ENCODE measurements around the gene OR11H7. TPM values are rescaled to one million over a fixed set of nuclear protein-coding genes. Genes with fewer than 3 reads are reported as not detected.
"Not testable (repeated sequence)": the region's sequence is repeated elsewhere in the genome, so short reads cannot be mapped to it uniquely, and the experiment has no call there.

Gene OR11H7
- total RNA-seq, 2 donors from 2014 or later: not detected

- Histone ChIP-seq H3K4me3 (no peak overlapping the region), H3K9me3 (no peaks in the 10 kb centered on the region), H3K36me3 (replicated peaks in 1 of 2; ENCODE audit: insufficient read depth in 1 of 2, low read depth in 2 of 2) (no peaks in the 10 kb centered on the region), H3K4me1 (no peaks in the 10 kb centered on the region), H3K27me3 (no peaks in the 10 kb centered on the region), H3K27ac (no peak overlapping the region)
- ATAC-seq (no peak), DNase-seq (no peak)
- TF ChIP-seq CTCF (IDR thresholded peaks at IDR 0.05) (no peak), POLR2A (IDR thresholded peaks at IDR 0.05) (no peak)
- WGBS, 2 donors: 70 to 78% methylated on average over 2 of the region's 2 CpGs
- intact Hi-C loops (cut with DNase I): no loop called here
Observed at GRCh38 chr14:20215196-20215595, 13.6 kb upstream of the OR11H7 start.

- 16 to 30% methylated on average over 4 of the region's 4 CpGs for WGBS, 2 donors
- H3K9me3 ChIP-seq: no peaks in the 10 kb centered on the region
- no peaks in the 10 kb centered on the region for H3K36me3 ChIP-seq (replicated peaks in 1 of 2; ENCODE audit: insufficient read depth in 1 of 2, low read depth in 2 of 2)
- intact Hi-C loops (cut with DNase I): no loop called here
- ATAC-seq (no peak), DNase-seq (peak in 2 of 4 donors; percentile 7 to 15)
- TF ChIP-seq CTCF (IDR thresholded peaks at IDR 0.05) (no peak), POLR2A (IDR thresholded peaks at IDR 0.05) (no peak)
- no peak overlapping the region for H3K27ac ChIP-seq
- no peaks in the 10 kb centered on the region for H3K4me1 ChIP-seq
- H3K27me3 ChIP-seq: no peaks in the 10 kb centered on the region
- no peak overlapping the region for H3K4me3 ChIP-seq
Observed at GRCh38 chr14:20219033-20219432, 9.7 kb upstream of the OR11H7 start.

- H3K27ac ChIP-seq: no peak within 1 kb of the TSS
- intact Hi-C loops (cut with DNase I): no loop called here
- TF ChIP-seq CTCF (IDR thresholded peaks at IDR 0.05) (no peak), POLR2A (IDR thresholded peaks at IDR 0.05) (no peak)
- DNase-seq: no peak
- 33 to 52% methylated on average over 2 of the region's 2 CpGs for WGBS, 2 donors
- no peaks in the 10 kb centered on the region for H3K9me3 ChIP-seq
- H3K4me3 ChIP-seq: no peak within 1 kb of the TSS
- H3K4me1 ChIP-seq: no peaks in the 10 kb centered on the region
- no peaks in the 10 kb centered on the region for H3K27me3 ChIP-seq
- no peak for ATAC-seq
- H3K36me3 ChIP-seq (replicated peaks in 1 of 2; ENCODE audit: insufficient read depth in 1 of 2, low read depth in 2 of 2): no peaks in the 10 kb centered on the region
Observed at GRCh38 chr14:20223410-20223809, 5.4 kb upstream of the OR11H7 start, which contains the start of gene OR11H6. Gene OR11H6 (plus strand): TSS chr14:20223710. CDS start chr14:20223710, 0 bp downstream.

GRCh38 chr14:20235415-20235814 is 6.6 kb downstream of the OR11H7 start:
- H3K9me3 ChIP-seq; H3K27me3 ChIP-seq; intact Hi-C loops (cut with DNase I); ATAC-seq; H3K36me3 ChIP-seq (replicated peaks in 1 of 2; ENCODE audit: insufficient read depth in 1 of 2, low read depth in 2 of 2); DNase-seq; H3K4me3 ChIP-seq; H3K4me1 ChIP-seq; H3K27ac ChIP-seq: not testable (repeated sequence)
- WGBS, 2 donors: 65 to 100% methylated on average over 1 to 4 of the region's 4 CpGs

GRCh38 chr14:20247646-20248246 is 19.0 kb downstream of the OR11H7 start:
- Histone ChIP-seq H3K27me3 (no peaks in the 10 kb centered on the region), H3K36me3 (replicated peaks in 1 of 2; ENCODE audit: insufficient read depth in 1 of 2, low read depth in 2 of 2) (no peaks in the 10 kb centered on the region), H3K4me1 (no peaks in the 10 kb centered on the region), H3K9me3 (no peaks in the 10 kb centered on the region), H3K27ac (no peak overlapping the region), H3K4me3 (no peak overlapping the region)
- 50 to 54% methylated on average over 3 of the region's 3 CpGs for WGBS, 2 donors
- DNase-seq: peak in 1 of 4 donors; percentile 32
- TF ChIP-seq POLR2A (IDR thresholded peaks at IDR 0.05): no peak
- peak; percentile 32 to 67 (median 43) for TF ChIP-seq CTCF (IDR thresholded peaks at IDR 0.05)
- ATAC-seq: no peak
- intact Hi-C loops (cut with DNase I): no loop called here

All from body of pancreas (tissue), 4 donors.